ENCODE results near the gene SLC27A3.

- TF ChIP-seq CTCF (conservative IDR thresholded peaks at IDR 0.05) (no peak), EZH2 (IDR thresholded peaks at IDR 0.05; ENCODE audit: low read depth) (no peak)
These were observed 8.3 kb downstream of the SLC27A3 start for GRCh38 chr1:153783233-153784190.
